GM18499 (cell line): ENCODE results near the gene MAST4.

ENCODE experiments used
- ATAC-seq: cut with Tn5 transposase; IDR thresholded peaks from one replicate; pipeline ENCODE4 v1.9.1; 2021; ENCODE audit warnings: moderate number of reproducible peaks; ENCODE audit not compliant: insufficient read depth, unreplicated experiment

Gene MAST4

GRCh38 chr5:66891184-66891925 is 295.2 kb downstream of the MAST4 start:
- no peak for ATAC-seq

GRCh38 chr5:66892716-66893115 is 296.5 kb downstream of the MAST4 start:
- ATAC-seq = no peak

DNA sequence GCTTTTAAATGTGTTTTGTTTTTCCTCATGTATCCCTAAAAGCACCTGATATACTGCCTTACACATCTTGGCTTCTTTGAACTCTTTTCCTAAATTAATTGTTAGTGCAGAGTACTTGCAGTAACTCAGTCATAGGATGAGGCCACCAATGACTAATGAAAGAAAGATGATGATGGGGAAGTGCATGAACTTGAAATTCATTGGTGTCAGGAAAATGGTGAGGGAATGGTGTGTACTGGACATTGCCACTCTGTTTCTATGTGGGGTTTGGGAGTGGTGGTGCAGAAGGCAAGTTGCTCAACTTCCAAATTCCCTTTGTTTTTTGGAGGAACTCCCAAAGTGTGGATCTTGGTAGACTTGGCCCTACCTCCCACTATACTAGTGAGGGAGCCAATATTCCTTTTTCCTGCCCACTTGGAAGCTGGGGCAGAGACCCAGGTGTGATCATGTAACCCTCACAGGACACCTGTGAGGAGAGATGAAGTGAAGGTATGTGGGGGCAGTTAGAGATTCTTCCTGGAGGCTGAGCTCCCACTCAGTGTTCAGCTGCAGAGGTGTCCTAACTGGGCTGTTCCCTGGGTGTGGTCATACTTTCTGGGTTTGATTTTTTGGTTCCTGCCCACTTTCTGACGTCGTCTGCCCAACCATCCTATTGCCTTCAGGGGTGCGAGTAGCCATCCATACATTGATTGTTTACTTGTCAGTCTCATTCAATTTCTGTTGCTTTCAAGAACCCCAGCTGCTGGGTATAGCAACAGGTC is 298.5 kb downstream of the MAST4 start:
- no peak for ATAC-seq

DNA sequence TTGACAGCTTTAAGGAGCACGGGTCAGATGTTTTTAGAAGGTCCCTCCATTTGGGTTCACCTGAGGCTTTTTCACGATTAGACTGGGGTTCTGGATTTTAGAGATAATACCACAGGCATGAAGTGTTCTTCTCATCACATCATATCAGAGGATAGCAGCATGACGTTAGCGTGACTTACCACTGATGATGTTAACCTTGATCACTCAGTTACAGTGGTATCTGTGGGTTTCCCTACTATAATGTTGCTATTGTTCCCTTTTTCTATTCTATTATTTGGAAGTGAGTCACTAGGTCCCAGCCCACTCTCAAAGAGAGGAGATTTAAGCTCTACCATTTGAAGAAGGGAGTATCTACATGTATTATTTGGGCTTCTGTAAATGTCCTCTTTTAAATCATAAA is 300.0 kb downstream of the MAST4 start:
- ATAC-seq = no peak

GRCh38 chr5:66897356-66897755 is 301.2 kb downstream of the MAST4 start:
- ATAC-seq = no peak

DNA sequence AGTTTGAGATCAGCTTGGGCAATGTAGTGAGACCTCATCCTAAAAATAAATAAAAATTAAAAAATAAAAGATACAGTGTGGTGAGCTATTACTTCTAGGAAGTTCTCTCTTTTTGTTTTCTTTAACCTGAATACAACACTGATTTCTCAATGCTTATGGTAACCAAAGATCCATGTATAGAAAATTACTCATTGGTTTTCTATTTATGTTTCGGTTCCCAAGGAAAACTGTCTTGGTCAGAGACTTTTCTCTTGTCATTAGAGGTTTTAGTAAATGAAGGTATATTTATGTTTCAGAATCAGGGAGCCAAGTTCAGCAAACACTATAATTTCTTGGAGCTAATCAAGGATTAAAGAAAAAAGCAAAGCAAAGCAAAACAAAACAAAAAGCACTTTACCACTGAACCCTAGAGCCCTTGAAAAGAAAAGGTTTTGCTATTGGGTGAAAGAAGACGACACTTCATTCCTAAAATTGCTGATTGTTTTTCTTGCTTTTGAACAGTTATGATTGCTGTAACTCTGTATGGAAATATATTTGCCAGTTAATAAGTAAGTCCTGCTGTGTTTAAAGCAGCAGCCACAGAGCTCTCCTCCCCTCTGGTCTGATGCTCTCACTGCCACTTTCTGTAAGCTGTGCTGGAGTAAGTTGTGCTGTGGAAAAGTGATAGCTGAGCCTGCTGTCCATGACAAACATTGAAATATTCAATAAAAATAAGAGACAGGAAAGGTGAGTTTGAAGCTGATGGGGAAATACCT is 302.2 kb downstream of the MAST4 start:
- no peak for ATAC-seq

DNA sequence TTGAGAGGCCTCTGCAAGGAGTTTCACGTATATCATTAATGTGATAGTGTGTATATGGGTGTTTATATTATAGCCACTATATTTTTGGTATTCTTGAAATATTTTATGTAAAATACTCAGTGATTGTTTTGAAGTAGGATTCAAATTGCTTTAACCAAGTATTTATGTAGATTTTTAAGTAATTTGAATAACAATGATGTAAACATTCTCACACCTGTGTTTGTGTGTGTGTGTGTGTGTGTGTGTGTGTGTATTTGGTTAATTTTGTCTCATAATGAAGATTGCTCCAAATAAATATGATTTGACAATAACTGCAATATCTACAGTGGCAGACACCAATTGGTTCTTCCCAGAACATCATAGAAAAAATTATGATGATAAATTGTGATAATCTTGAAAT is 307.0 kb downstream of the MAST4 start:
- no peak for ATAC-seq

GRCh38 chr5:66903709-66904108 is 307.5 kb downstream of the MAST4 start:
- ATAC-seq = no peak

DNA sequence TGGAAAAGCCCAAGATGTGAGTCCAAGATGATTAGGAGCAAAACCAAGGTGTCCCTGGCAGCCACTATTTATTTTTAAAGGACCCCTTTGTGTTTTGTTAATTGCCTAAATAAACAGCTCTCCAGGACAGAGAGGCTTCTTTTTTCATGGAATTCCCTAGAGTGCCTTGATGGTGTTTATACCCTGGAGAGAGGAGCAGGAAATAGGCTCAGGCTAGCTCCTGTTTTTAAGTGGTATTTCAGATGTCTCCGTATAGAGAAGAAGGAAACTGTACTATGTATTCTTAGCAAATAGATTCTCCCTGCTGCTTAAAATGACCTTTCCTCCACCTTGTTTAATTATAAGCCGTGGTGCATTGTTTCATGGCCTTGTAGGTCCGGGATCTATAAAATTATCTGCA is 308.0 kb downstream of the MAST4 start:
- ATAC-seq = no peak

DNA sequence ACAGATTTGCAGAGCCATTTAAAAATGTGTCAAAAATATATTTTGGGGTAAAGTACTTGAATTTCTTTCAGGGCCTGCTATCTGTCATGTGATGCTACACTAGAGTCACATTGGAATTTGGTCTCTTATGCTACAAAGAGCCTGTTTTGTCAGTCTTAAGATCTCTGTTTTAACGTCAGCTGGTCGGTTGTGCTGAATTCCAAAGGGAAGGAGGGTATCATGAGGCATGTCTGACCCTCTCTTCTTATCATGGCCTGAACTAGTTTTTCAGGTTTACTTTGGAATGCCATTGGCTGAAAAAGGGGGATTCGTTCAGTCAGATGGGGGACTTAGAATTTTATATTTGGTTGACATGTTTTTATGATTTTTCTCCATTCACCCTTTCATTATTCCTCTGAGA is 309.8 kb downstream of the MAST4 start:
- ATAC-seq = no peak

DNA sequence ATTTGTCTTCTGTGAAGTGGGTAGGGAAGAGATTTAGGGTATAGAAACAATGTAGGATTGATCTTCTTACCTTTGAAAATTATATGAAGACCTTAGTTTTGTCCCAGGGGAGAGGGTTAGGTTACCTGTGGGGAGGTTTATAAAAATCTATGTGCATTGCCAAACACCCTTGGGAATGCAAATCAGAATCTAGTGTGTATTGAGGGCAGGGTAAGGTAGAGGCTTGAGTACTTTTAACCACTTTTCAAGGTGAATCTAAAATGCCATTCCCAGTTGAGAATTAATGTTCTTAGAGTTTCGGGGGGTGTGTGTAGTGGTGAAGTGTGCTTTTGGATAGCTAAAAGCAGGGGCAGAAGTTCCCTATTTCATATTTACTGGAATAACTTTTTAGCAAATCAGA is 312.0 kb downstream of the MAST4 start:
- ATAC-seq = no peak

GRCh38 chr5:66909364-66909763 is 313.2 kb downstream of the MAST4 start:
- ATAC-seq = no peak

- no peak for ATAC-seq
These were observed 316.6 kb downstream of the MAST4 start for GRCh38 chr5:66912787-66913186.

DNA sequence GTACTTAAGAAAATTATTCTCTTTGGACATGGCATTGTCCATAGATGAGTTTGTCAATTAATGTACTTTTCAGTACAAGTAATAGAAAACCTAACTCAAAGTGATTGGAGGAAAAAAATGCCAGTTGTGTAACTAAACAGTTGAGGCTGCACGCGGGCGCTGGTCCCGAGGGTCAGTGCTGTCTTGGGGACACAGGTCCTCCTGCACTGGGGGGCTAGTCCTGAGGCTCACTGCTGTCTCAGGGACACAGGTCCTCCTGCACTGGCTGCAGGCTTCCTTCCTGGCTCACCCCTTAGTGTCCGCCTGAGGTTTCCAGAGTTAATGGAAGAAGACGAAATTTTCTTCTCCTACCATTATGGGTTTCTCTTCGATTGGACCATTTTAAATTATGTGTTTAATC is 319.3 kb downstream of the MAST4 start:
- no peak for ATAC-seq

DNA sequence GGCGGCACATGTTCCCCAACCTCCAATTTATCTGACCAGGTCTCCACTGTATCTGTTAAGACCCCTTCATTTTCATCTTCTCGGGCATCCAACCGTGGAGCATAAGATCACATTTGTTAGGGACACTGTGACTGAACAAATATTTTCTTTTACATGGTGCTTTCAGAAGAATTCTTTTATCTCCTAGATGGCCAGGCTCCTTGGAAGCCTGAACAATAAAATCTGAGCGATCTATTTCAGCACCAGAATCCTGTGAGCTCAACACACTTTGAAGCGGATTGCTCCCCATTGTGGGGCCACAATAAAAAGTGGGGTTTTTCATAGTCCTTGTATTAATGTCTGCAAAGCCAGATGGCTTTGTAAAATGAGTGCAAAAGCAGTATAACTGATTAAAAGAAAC is 326.7 kb downstream of the MAST4 start:
- ATAC-seq = no peak

GRCh38 chr5:66923457-66923856 is 327.3 kb downstream of the MAST4 start:
- ATAC-seq = no peak

GRCh38 chr5:66923922-66924321 is 327.7 kb downstream of the MAST4 start:
- no peak for ATAC-seq

DNA sequence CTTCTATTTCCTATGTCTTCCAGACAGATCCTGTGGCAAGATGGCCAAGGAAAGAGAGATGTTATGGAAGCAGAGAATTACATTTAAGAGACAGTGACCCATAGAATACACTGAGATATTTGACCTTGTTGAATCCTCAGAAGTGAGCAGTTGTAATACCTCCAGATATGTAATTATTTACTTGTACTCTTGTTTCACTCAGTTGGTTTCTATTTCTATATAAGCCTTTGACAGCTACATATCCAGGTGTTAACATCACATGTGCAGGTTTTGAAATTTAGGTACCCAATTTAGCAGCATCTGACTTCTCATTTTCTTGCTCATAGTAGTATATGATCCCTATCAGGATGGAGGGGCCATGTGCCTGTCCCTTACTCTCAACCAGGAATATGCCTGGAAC is 330.9 kb downstream of the MAST4 start:
- no peak for ATAC-seq

DNA sequence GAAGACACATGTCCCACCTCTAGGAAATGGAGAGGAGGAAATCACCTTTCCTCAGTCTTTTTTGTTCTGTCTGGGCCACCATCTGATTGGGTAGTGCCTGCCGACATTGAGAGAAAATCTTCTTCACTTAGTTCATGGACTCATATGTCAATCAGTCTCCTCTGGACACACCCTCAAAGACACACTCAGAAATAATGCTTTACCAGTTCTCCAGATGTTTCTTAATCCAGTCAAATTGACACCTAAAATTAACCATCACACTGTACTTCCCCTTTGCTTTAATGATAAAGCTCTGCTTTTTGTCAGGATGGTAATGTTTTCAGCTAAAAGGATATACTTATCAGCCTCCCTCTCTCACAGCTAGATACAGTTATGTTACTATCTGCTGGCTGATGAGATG is 333.1 kb downstream of the MAST4 start:
- ATAC-seq = no peak

- ATAC-seq = no peak
These were observed 333.8 kb downstream of the MAST4 start for GRCh38 chr5:66929995-66930394.

- ATAC-seq = no peak
These were observed 335.5 kb downstream of the MAST4 start for GRCh38 chr5:66931651-66932050.
